ENCODE data around the gene MRPL43. TPM values are rescaled to one million over a fixed set of nuclear protein-coding genes. Genes with fewer than 3 reads are reported as not detected.

Gene MRPL43
- total RNA-seq, 1 donor, result 51.8 TPM

- no peak overlapping the region for H3K4me3 ChIP-seq (ENCODE audit: low read depth, low read length)
- DNase-seq (ENCODE audit: low read depth), result no peak
- TF ChIP-seq CTCF (IDR thresholded peaks at IDR 0.05; ENCODE audit: insufficient read depth, low read depth, low read length), result no peak
Measured at GRCh38 chr10:100943508-100943907, 43.8 kb downstream of the MRPL43 start.

GRCh38 chr10:100942229-100942628, 45.1 kb downstream of the MRPL43 start:
- DNase-seq (ENCODE audit: low read depth), result no peak
- no peak overlapping the region for H3K4me3 ChIP-seq (ENCODE audit: low read depth, low read length)
- no peak for TF ChIP-seq CTCF (IDR thresholded peaks at IDR 0.05; ENCODE audit: insufficient read depth, low read depth, low read length)

GRCh38 chr10:100939763-100940344, 47.4 kb downstream of the MRPL43 start:
- DNase-seq (ENCODE audit: low read depth), result peak; percentile 51

More at GRCh38 chr10:100939763-100940344, 47.4 kb downstream of the MRPL43 start:
- no peak overlapping the region for H3K4me3 ChIP-seq (ENCODE audit: low read depth, low read length)
- no peak for TF ChIP-seq CTCF (IDR thresholded peaks at IDR 0.05; ENCODE audit: insufficient read depth, low read depth, low read length)

Small RNA genes lying within 50 kb of the gene (small RNA-seq; reads per million reads assigned to genes)
- gene MIR608, result not detected

Other genes with a start within 250 kb of the MRPL43 start
- not detected in 2 replicates for gene PAX2, start 241.9 kb downstream of the MRPL43 start, total RNA-seq
- gene SLF2, start 74.5 kb downstream of the MRPL43 start, total RNA-seq, result 42.2 and 55.7 TPM in 2 replicates
- gene SEMA4G, start 18.0 kb downstream of the MRPL43 start, total RNA-seq, result 0.43 and 0.64 TPM in 2 replicates
- 3.2 and 3.9 TPM in 2 replicates for gene TWNK, start within 50 bp of the MRPL43 start, total RNA-seq
- gene LZTS2, start 12.3 kb upstream of the MRPL43 start, total RNA-seq, result 87.7 and 134 TPM in 2 replicates
- 1.7 and 1.9 TPM in 2 replicates for gene PDZD7, start 43.6 kb upstream of the MRPL43 start, total RNA-seq
- gene SFXN3, start 43.7 kb upstream of the MRPL43 start, total RNA-seq, result 81.6 and 97.0 TPM in 2 replicates
- gene KAZALD1, start 74.5 kb upstream of the MRPL43 start, total RNA-seq, result 9.1 and 9.3 TPM in 2 replicates
- gene TLX1, start 143.8 kb upstream of the MRPL43 start, total RNA-seq, result not detected in 2 replicates
- not detected in 2 replicates for gene LBX1, start 242.0 kb upstream of the MRPL43 start, total RNA-seq

Data from fibroblast of villous mesenchyme (primary cell).